GM20000 (cell line): ENCODE results near the gene PTPRK.

Experiments used
- DNase-seq: peaks from one replicate; pipeline ENCODE4 v3.0.0; 2012; ENCODE audit warnings: low spot score
- CTCF ChIP-seq: IDR thresholded peaks from 2 replicates; pipeline ENCODE4 v1.5.1; 2012; ENCODE audit warnings: mild to moderate bottlenecking, control low read depth; ENCODE audit errors: extremely low read depth, missing control alignments

PTPRK gene

GRCh38 chr6:128131566-128131965, 388.8 kb downstream of the PTPRK start:
- DNase-seq, result no peak
- TF ChIP-seq CTCF, result no peak

GRCh38 chr6:128131036-128131435, 389.4 kb downstream of the PTPRK start:
- DNase-seq, result no peak
- TF ChIP-seq CTCF, result no peak

DNA sequence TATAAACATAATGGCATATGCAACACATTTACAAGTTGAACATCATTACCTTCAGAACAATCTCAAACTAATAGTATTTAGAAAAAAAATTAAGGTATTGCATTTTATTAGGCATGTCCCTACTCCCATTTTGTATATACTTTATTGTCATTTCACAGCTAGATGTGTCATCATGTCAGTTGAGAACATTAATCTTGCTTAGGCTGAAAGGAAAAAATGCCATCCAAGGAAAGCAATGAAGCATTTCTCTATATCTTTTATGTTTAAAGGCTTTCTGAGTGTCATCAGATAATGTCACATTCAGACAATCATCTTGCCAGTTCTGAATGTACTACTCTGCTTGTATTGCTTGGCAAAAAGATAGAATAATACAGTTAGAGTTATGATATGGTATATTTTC, 390.7 kb downstream of the PTPRK start:
- TF ChIP-seq CTCF, result no peak
- no peak for DNase-seq

DNA sequence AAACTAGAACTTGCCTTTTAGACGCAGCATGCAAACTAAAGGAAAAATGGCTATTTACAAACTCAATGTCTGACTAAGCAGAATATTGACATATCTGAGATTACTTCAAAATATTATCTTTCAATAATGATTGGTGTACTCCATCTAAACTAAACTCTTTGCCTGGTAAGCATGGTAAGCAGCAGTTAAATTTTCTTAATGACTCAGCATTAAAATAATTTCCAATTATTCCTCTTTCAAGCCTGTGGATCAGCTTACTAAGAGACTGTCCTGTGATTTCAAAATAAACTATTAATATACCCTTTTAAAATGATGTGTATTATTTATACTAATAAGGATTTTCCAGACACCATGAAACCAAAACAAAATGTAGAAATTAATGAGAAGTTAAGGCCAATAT, 392.7 kb downstream of the PTPRK start:
- TF ChIP-seq CTCF, result no peak
- no peak for DNase-seq

GRCh38 chr6:128124713-128125112, 395.7 kb downstream of the PTPRK start:
- no peak for DNase-seq
- no peak for TF ChIP-seq CTCF

DNA sequence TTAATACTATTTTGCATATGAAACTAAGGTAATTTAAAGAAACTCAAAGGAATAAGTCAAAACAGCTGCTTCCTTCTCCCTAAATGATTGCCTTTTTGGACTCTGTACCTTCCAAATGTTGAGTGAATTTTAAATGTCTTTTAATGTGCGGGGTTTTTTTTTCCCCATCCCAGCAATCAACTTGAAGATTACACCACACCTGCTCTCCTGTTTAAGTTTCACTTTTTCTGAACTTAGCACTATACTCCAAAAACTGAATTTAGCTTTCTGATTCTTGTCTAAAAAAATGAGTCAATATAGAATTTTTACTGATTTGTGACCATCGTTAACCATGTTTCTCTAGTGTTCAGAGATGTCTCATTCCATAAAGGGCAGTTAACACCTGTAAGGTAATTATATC, 398.8 kb downstream of the PTPRK start:
- TF ChIP-seq CTCF, result no peak
- no peak for DNase-seq

DNA sequence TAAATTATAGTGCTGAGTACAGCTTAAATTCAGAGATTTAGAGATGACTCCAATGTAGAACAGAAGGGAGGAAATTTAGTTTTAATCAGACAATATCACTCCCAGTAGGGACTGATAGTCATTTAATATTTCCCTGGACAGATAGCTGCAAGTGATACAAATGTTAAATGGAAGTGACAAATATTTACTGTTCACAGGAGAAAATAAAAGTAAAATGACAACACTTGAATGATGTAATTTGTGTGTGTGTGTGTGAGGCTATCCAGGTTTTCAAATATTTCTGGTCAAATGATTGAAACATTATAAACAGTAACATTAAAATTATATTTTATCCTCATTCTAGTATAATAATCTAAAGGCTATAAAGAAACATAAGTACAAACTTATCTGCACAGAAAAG, 399.2 kb downstream of the PTPRK start:
- no peak for DNase-seq
- TF ChIP-seq CTCF, result no peak
